Activated CD4-positive, alpha-beta T cell treated with anti-CD3 and anti-CD28 coated beads for 48 hours (primary cell): ENCODE measurements around the gene TMEM69.
"Not testable (repeated sequence)": the region's sequence is repeated elsewhere in the genome, so short reads cannot be mapped to it uniquely, and the experiment has no call there.

Source experiments
- DNase-seq: peaks from one replicate; pipeline ENCODE4 v3.0.0-alpha.2; 2020

The TMEM69 gene

GRCh38 chr1:45679123-45679522 is 8.9 kb upstream of the TMEM69 start:
- no peak for DNase-seq

- DNase-seq = no peak
Observed at GRCh38 chr1:45682942-45683341, 5.0 kb upstream of the TMEM69 start.

- DNase-seq = no peak
Observed at GRCh38 chr1:45684402-45684801, 3.6 kb upstream of the TMEM69 start.

- no peak for DNase-seq
Observed at GRCh38 chr1:45685308-45686014, 2.5 kb upstream of the TMEM69 start.

GRCh38 chr1:45686015-45686287 is 2.0 kb upstream of the TMEM69 start:
- peak; percentile 69 for DNase-seq

- DNase-seq = peak; percentile 98
Observed at GRCh38 chr1:45686288-45687013, 1.5 kb upstream of the TMEM69 start, which contains the start of gene GPBP1L1. TSS of gene GPBP1L1 (minus strand) at chr1:45686533. CDS start at chr1:45659087, 27,446 bp downstream.

- DNase-seq = peak; percentile 97
Observed at GRCh38 chr1:45687014-45687753, 797 bp upstream of the TMEM69 start.

- DNase-seq = not testable (repeated sequence)
Observed at GRCh38 chr1:45693811-45694210, 5.8 kb downstream of the TMEM69 start.

- no peak for DNase-seq
Observed at GRCh38 chr1:45694823-45695222, 6.8 kb downstream of the TMEM69 start.

GRCh38 chr1:45704637-45705036 is 16.7 kb downstream of the TMEM69 start:
- no peak for DNase-seq

GRCh38 chr1:45713711-45714110 is 25.7 kb downstream of the TMEM69 start:
- no peak for DNase-seq

- no peak for DNase-seq
Observed at GRCh38 chr1:45716700-45717099, 28.7 kb downstream of the TMEM69 start.

GRCh38 chr1:45717386-45717785 is 29.4 kb downstream of the TMEM69 start:
- not testable (repeated sequence) for DNase-seq

- no peak for DNase-seq
Observed at GRCh38 chr1:45718289-45718688, 30.3 kb downstream of the TMEM69 start.

- DNase-seq = no peak
Observed at GRCh38 chr1:45721207-45721606, 33.2 kb downstream of the TMEM69 start.

- no peak for DNase-seq
Observed at GRCh38 chr1:45722809-45723208, 34.8 kb downstream of the TMEM69 start.

- DNase-seq = no peak
Observed at GRCh38 chr1:45723248-45723930, 35.4 kb downstream of the TMEM69 start.

GRCh38 chr1:45726007-45726406 is 38.0 kb downstream of the TMEM69 start:
- DNase-seq = not testable (repeated sequence)

- DNase-seq = no peak
Observed at GRCh38 chr1:45730075-45730779, 42.2 kb downstream of the TMEM69 start.

- DNase-seq = no peak
Observed at GRCh38 chr1:45730780-45731319, 42.9 kb downstream of the TMEM69 start.

- no peak for DNase-seq
Observed at GRCh38 chr1:45739137-45739536, 51.2 kb downstream of the TMEM69 start.

GRCh38 chr1:45739641-45740156 is 51.7 kb downstream of the TMEM69 start:
- not testable (repeated sequence) for DNase-seq
